HG02981 (cell line): Measurements from ENCODE around the gene GPC3.

Experiments
- ATAC-seq: cut with Tn5 transposase; IDR thresholded peaks from one replicate; pipeline ENCODE4 v1.9.1; 2021; ENCODE audit warnings: mild to moderate bottlenecking, moderate library complexity; ENCODE audit not compliant: unreplicated experiment

The GPC3 gene

DNA sequence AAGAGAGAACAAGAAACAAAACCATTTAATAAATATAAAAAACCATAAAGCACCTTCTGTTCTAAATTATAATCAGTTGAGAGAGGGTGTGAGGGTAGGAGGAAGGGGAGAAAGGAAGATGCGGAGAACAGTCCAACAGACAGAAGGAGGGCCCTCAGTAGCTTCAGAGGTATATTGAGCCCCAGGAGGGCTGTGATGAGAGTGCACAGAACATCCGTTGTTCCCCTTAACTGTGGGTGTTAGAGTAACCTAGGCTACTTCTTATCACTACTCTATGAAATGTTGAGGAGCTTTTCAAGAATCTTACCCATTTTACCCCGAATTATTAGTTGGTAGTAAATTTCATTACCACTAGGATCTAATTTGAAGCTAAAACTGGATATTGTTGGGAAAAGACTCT is 13.8 kb downstream of the GPC3 start:
- no peak for ATAC-seq

DNA sequence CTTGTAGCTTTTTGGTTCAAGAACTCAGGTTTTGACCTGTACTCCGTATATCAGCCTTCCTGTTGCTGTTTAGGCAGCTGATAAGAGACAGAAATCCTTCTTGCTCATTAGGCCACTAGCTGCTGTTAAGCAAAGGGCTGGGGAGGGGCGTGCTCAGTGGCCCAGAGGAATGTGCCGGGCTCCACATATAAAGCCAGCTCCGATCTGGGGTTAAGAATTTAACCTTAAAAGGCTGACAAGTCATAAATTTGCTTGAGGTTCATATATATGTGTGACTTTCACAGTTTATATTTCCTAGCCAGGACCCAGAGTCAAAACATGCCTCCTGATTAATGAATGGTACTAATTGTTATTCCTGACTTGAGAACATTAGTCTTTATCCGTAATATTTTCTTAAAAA is 15.3 kb downstream of the GPC3 start:
- ATAC-seq: no peak

DNA sequence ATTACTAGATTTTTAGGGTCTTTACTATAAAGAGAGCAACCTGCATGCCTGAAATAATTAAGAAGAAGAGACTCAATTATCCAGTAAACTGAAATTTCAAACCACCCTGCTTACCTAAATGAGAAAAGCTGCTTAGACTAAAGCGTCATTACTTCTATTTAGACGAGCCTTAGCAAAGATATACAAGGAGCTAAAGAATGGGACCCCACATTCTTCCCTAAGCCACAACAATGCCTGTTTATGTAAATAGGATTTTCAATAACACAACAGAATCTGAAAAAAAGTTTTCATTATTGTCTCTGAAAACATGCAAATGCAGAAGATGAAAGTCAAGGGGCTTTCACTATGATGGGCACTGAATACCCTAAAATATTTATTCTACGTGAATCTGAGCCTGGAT is 16.2 kb downstream of the GPC3 start:
- ATAC-seq: no peak

DNA sequence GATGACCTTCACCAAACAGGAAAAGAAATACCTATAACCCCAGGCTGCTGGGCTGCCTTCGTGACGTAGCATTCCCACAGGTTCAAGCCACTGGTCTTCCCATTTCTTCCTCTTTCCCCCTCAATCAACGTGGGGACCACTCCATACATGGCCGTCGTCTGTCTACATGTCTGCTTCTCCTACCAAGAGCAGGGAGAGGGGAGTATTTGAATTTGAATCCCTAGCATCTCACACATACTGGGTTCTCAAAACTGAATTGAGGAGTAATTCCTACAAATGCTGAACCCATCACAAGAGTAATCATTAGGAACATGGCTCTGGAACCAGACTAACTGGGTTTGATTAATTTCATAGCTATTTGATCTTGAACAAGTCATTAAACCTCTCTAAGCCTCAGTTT is 17.3 kb downstream of the GPC3 start:
- no peak for ATAC-seq

DNA sequence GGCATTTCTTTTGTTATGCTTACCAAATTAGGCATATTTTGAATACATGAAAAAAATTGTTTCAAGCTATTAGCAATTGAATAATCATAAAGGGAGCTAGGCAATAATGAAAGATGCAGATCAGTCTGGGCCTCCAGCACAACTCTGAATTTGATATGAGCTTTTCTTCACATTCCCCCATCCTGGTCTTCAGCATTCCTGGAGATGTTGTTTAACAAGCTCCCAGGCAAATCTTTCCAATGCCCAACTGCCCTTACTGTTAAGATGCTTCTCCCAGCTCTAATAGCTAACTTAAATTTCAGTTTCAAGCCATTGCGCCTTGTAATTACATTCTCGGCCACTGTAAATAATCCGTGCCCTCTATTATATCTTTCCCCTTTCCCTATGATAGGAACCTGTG is 19.2 kb downstream of the GPC3 start:
- ATAC-seq: no peak

DNA sequence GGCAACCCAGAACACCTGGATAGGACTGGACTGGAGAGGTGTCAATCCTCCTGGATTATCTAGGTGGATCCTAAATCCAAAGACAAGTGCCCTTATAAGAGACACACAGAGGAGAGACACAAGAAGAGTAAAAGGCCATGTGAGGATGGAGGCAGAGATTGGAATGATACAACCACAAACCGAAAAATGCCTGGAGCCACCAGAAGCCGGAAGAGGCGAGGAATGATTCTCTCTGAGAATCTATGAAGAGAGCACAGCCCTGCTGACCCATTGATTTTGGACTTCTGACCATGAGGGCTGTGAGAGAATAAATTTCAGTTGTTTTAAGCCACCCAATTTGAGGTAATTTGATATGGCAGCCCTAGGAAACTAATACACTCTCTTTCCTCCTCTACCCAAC is 20.1 kb downstream of the GPC3 start:
- ATAC-seq: no peak

DNA sequence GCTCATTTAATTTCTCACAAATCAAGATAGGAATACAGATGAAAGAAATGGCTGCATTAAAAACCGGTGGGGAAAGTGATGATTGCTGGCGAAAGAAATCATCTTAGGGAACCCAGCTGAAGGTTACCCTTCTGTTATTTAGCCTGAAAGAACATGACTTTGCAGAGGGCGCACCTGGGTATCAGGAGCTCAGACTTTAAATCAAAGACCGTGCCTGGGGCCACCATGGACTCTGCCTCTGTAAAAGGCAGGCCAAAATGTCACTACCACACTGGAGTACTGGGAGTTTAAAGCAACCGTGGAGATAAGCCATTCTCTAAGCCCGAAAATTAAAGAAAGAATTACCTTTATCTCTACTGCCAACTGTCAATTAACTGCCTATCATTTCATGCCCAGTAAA is 24.3 kb downstream of the GPC3 start:
- ATAC-seq: no peak

DNA sequence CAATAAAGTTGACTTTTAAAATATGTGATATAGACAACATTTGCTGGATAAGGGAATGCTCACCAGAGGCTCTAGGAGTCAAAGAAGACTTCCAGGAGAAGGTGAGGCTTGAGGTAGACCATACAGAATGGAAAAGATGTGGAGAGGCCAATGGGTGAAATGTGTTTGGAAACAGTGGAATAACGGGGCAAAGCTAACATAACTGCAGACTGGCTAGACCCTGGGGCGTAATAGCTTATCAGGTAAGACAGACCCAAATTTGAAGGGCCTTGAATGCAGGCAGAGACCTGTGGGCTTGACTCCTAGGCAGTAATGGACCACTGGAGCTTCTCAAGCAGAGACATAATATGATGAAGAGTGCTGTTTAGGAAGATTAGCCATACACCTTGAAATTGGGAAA is 25.4 kb downstream of the GPC3 start:
- no peak for ATAC-seq

DNA sequence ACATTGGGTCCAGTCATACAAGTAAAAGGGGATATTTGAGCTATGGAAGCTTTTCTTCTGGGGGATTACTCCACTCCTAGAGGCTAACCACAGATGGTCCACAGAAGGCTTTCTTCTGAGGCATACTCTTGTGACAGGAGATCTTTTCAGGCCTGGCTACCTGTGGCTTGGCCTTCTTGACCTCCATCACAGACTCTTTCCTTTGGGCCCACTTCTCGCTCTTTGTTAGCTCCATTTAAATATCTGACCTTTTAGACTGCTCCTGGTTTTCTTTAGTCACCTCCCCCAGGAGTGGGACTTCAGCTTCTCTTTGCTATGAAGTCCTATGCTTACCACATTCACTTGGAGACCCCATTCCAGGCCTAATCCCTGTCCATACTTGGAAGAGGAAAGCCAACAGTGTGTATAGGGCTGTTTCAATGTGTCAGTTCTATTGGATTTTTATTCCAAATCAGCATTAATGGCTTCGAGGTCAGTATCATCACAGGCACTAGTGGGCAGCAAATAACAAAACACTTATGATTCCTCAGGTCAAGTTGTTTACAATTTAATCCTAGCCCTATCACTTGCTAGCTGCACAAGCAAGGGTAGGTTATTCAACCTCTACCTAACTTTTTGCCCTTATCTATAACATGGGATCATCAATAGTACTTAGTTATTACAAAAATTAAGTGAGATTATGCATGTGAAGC is 26.3 kb downstream of the GPC3 start:
- ATAC-seq: no peak

DNA sequence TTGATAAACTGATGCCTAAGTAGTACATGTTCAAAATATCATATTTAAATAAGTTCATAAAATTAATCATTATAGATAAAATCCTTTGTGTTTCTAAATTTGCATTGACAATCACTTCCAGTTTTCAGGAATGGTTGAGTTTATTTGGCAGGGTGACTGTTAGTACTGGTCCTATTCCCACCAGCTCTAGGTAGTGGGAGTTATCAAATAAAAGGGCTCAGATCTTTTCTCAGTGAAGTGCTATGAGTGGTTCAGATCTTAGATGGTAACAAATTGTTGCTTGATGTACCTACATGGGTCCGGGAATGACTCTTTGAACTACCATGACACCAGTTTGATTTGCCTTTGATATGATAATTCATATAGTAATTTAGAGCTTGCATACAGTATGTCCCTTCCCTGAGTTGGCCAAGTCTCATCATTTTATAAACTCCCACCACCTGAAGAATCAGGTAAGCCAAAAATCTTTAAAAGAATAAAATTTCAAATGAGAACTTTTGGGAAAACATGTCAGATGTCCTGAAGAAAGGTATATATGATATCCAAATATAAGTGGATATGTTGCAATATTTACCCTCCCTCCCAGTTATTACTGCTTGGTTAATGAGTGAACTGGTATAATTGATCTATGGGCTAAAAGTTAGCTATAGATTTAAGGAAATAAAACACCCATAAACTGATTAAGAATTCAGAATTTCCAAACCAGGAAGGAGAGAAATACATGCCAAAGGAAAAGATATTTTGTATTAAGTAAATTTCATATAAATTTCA is 28.6 kb downstream of the GPC3 start:
- ATAC-seq: no peak

DNA sequence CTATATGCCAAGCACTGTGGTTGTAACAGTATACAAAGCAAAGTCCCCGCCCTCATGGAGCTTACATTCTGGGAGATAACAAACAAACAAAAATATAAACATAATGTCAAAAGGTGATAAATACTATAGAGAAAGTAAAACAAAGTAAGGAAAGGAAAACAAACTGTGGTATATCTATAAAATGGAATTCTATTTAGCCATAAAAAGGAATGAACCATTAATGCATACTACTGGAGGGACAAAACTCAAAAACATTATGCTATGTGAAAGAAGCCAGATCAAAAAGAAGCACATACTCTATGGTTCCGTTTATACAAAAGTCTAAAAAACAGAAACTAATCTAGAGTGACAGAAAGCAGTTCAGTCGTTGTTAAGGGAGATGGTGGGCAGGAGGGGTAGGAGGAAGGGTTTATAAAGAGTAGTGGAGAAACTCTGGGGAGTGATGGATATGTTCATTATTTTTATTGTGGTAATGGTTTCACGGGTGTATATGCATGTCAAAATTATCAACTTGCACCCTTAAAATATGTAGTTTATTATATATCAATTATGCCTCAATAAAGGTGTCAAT is 31.5 kb downstream of the GPC3 start:
- no peak for ATAC-seq

DNA sequence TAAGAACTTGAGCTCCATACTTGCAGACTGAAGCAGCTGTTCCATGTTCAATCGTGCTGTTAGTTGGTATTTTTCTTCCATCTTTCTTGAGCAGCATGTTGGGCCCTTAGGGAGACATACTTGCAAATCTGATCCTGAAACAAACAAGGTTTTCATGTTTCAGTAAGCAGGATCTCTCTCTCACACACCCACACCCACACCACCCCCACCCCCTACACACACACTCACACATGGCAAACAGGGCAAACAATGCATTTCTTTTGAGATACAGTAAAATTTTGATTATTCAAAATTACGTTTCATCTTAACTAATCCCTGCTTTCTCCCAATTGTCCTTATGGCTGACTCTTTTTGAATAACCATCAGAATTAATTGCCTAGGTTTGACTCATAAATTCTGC is 32.3 kb downstream of the GPC3 start:
- no peak for ATAC-seq

DNA sequence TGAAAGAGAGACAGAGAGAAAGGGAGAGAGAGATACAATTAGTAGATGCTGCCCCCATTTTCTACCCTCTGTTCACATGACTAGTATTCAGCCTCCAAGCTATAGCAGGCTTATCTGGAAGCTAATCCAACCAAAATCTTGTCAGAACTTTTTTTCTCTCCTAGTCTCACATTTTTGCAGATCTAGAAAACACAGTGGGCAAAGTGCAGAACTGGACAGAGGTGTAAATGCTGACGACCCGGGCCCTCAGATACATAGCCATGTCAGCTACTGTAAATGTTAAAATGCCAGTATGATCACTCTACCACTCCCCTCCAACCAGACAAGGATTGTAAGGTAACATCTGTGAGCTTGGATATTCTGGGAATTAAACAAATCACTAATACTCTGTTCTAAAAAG is 34.3 kb downstream of the GPC3 start:
- ATAC-seq: no peak

DNA sequence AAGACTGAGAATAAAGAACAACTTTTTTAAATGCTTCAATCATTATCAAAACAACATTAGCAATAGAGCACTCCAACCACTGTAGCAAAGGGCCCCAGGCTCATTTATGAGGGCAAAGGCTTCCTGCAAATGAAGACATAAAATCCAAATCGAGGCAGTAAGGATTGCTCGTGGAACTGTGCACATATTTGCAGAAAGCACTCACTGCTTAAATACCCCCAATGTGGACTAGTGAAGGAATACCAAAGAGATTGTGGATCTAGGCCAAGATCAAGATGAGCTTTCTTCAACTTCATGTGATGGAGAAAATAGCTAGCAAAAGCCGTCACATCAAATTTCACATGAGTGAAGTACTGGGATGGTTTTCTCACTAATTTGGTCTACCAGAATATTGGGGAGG is 35.2 kb downstream of the GPC3 start:
- no peak for ATAC-seq

DNA sequence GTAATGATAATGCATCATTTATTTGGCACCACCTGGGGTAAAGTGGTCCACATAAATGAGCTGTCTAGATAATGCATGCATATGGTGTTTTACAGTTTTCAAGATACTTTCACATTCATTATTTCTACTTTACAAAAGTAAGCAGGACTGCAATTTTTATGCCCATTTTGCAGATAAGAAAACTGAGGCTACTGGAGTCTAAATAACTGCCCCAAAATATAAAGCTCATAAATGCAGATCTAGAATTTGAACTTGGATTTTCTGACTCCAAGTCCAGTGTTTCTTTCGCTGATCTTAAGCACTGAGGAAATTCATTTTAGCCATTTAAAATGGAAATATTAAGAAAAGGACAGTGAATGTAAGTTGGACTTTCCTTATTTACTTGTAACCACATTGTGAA is 36.5 kb downstream of the GPC3 start:
- ATAC-seq: no peak

DNA sequence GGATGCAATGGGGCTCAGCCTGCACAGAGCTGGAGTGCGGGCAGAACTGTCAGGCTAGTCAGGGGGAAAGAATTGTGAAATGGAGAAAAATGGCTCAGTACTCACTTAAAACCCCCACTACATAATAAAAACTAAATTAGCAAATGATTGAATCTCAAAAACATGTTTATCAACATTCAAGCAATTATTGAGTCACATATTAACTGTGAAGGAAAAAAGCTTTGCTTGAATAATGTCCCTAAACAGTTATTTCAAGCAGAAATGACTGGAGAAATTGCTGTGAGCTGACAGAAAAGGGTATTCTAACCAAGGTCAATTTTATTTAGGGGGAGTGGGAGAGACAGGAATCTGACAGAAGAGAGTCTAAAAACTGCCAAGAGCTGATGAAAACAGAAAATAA is 37.4 kb downstream of the GPC3 start:
- no peak for ATAC-seq

DNA sequence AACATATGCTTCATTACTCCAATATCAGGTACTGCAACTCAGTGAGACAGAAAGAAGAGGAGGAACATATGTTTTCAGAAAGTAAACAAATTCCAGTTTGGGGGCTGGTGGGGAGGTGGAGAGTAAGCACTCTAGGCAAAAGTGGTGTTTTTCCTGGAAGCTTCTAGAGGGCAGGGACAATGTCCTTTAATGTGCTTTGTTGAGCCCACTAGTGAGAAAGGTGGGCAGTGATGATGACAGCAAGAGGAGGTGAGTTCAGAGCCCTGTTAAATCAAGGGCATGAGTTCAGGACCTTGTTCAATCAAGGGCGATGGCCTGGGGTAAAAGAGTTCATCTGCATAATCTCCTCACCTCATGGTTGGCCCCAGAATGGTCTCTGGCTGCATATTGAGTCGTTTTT is 38.4 kb downstream of the GPC3 start:
- no peak for ATAC-seq

DNA sequence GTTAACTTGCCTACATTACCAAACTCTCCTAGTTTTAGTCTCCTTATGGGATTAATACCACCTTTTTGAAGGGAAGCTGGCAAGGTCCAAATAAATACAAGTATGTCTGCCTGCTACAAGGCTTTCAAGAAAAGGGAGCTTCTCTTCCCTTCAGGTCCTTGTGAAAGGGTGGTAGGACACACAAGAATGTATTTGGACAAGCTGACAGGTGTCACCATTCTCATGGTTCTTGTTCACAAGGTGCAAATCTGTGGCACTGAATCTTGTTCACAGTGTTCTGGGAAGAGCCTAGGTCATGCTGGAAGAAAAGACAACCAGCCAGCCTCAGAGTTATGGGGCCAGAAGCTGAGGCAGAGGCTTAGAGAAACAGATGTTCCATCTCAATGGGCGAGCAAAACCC is 41.9 kb downstream of the GPC3 start:
- no peak for ATAC-seq

DNA sequence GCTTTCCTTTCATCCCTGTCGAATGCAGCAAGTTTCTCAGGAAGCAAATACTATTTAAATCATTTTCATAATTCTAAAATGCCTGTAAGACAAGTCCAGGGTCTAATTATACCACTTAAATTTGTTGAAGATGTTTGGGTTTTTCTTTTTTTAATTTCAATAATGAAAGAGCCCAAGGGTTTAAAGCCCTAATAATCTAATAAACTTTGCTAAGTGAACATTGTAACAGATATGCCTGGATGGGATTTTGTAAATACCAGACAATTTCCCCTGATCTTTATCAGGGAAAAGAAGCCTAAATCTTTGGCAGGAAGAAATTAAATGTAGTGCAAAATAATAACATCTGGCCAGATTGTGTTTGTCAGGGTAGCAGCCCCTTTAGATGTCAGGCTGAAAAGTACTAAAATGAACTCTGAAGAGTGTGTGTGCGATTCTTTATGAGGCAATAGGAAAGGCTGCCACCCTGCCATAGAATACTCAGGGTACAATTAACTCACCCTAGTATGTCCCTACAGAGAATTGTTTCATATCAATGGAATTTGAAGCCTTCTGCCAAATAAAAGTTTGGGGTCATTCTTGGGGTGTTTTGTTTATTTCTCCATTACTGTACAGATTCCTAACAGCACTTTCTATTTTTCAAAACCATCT is 45.6 kb downstream of the GPC3 start:
- ATAC-seq: no peak

DNA sequence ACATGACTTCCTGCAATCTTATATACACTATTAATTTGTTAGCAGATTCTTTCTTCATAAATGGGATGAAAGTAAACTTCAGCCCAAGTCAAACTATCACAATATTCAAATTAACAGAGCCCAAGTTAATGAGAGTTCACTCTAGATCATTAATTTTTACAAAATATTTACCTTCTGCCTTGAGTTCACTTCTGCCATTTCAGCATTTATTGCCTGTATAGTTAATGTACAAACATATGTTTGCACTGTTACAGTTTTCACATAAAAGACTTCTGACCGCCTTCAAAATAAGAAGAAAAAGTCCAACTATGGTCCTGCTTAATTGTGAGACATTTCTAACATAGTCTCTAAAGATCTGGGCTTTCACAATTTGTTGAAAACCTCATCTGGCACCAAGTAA is 46.9 kb downstream of the GPC3 start:
- ATAC-seq: no peak

DNA sequence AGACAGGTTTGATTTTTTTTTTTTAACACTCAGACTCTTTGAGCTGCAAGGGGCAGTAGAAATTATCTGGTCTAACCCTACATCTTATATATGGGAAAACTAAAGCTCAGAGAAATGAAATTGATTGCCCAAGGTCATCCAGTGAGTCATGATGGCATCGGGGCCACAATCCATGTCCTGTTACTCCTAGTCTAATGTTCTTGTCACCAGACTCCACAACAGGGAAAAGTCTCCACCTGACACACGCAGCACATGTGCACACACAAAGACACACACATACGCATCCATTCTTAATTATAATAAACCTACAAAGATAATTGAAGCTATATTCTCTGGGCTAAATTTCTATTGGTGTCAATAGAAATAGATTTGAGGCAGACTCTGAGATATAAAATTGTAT is 48.4 kb downstream of the GPC3 start:
- no peak for ATAC-seq

DNA sequence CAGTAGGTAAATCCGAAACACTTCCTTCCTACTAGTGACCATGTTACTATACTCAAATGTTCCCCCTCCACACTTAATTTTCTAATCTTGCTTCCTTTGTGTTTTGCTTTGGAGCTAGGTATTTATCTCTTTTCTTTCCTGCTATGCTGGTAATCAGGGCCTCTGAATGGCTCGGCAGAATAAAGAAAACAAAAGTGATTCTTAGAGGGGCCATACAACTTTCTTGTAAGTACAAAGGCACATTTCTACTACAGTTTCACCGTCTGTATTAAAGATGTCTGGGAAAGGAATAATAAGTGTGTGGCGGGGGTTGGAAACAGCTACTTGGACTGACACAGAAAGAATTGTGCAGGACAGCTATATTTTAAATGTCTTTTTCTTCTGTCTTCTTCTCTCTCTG is 50.3 kb downstream of the GPC3 start:
- no peak for ATAC-seq
